GM12875 (cell line): ENCODE data around the gene IRX3.

Experiments used
- H3K4me3 ChIP-seq: one replicate; pipeline ENCODE4 v1.5.1; 2011; ENCODE audit warnings: low read depth, low read length, control low read depth
- CTCF ChIP-seq: IDR thresholded peaks from 2 replicates; pipeline ENCODE4 v1.5.1; 2011; ENCODE audit warnings: low read depth, mild to moderate bottlenecking, control low read depth, inconsistent platforms, low read length, moderate library complexity, borderline replicate concordance; ENCODE audit not compliant: insufficient read depth

The IRX3 gene

DNA sequence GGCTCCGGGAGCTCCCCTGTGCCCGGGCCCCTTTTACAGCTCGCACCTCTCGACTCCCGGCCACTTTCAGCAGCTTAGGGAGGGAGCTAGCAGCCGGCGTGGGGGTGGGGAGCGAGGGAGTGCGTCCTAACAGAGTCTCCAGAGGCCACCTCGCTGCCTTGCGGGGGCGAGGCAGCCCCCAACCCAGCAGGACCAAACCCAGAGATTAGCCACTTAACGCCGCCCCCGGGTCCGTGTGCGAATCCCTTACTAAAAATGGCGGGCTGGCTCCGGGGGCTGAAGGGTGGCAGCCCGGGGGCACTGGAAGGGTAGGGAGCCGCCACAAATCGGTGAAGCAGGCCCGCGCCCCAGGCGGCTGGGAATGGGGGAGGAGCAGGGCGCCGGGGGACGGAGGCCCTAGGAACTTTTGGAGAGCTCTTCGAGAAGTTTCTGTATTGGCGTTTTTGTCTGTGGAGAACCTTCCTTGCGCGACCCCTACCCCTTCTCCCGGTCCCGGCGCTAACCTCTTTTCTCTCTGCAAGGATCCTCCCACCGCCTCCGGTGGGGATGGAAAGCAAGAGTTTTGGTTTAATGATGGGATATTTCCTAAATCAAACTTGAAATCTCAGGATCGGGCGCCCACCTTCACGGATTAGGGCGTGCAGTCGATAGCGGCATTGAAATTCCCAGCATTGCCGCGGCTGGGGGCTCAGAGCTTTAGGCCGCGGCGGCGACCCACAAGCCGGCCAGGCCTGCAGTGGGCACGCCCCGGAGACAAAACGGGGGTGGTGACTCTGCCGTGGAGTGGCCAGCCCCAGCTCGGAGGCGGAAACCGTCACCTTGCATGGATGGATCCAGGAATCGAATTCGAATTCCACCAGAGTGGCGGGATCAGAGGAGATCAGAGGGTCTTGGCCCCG is 793 bp upstream of the IRX3 start:
- TF ChIP-seq CTCF: no peak
- no peak overlapping the region for H3K4me3 ChIP-seq

- TF ChIP-seq CTCF: no peak
- H3K4me3 ChIP-seq: no peak overlapping the region
These were observed 559 bp downstream of the IRX3 start for GRCh38 chr16:54286090-54286365.

DNA sequence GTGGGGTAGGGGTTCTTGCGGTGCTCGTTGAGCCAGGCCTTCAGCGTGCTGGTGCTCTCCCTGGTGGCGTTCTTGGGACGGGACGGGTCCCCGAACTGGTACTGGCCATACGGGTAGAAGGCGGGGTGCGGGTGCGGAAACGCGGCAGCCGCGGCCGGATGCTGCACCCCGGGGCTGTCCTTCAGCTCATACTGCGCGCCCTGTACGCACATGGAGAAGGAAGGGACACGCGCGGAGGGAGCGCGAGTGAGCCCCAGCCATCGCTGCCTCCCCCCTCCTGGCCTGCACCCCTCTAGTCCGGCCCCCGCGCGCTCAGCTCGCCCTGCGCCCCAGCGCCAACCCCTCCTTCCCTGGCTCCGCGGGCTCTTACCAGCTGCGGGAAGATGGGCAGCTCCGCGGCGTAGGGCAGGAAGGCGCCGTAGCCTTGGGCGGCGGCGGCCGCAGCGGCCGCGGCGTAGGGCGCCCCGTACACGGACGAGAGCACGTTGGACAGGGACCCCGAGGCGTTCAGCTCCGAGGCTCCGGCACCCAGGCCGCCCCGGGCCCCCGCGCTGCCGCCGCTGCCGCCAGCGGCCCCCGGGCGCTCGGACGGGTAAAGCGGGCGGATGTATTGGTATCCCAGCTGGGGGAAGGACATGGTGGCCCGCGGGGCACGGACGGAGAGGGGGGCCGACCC is 1.0 kb downstream of the IRX3 start:
- no peak for TF ChIP-seq CTCF
- no peak overlapping the region for H3K4me3 ChIP-seq

GRCh38 chr16:54284931-54285413 is 1.6 kb downstream of the IRX3 start:
- no peak overlapping the region for H3K4me3 ChIP-seq
- TF ChIP-seq CTCF: no peak

GRCh38 chr16:54284319-54284930 is 2.2 kb downstream of the IRX3 start:
- TF ChIP-seq CTCF: no peak
- no peak overlapping the region for H3K4me3 ChIP-seq

GRCh38 chr16:54283725-54284318 is 2.8 kb downstream of the IRX3 start:
- TF ChIP-seq CTCF: no peak
- no peak overlapping the region for H3K4me3 ChIP-seq
